Measurements from ENCODE around the gene C1QTNF12.

The C1QTNF12 gene

GRCh38 chr1:1210726-1211540 lies 35.6 kb downstream of the C1QTNF12 start:
- no peak for DNase-seq

- DNase-seq: no peak
Observed at GRCh38 chr1:1208713-1209433, 37.6 kb downstream of the C1QTNF12 start.

GRCh38 chr1:1207571-1207892 lies 39.0 kb downstream of the C1QTNF12 start:
- DNase-seq: no peak

GRCh38 chr1:1206966-1207531 lies 39.5 kb downstream of the C1QTNF12 start:
- DNase-seq: no peak

- no peak for DNase-seq
Observed at GRCh38 chr1:1206376-1206965, 40.1 kb downstream of the C1QTNF12 start, which contains the start of gene TNFRSF18. Gene TNFRSF18, minus strand, starts transcription at chr1:1206592. Its CDS starts 21 bp downstream, at chr1:1206571.

- DNase-seq: no peak
Observed at GRCh38 chr1:1205769-1206375, 40.6 kb downstream of the C1QTNF12 start.

- DNase-seq: no peak
Observed at GRCh38 chr1:1204998-1205768, 41.3 kb downstream of the C1QTNF12 start.

- no peak for DNase-seq
Observed at GRCh38 chr1:1204425-1204920, 42.0 kb downstream of the C1QTNF12 start.

- no peak for DNase-seq
Observed at GRCh38 chr1:1203561-1204424, 42.7 kb downstream of the C1QTNF12 start.

GRCh38 chr1:1202831-1203560 lies 43.5 kb downstream of the C1QTNF12 start:
- no peak for DNase-seq

GRCh38 chr1:1200876-1201810 lies 45.4 kb downstream of the C1QTNF12 start:
- DNase-seq: no peak

GRCh38 chr1:1199961-1200875 lies 46.3 kb downstream of the C1QTNF12 start:
- DNase-seq: no peak

- DNase-seq: no peak
Observed at GRCh38 chr1:1199141-1199960, 47.2 kb downstream of the C1QTNF12 start.

GRCh38 chr1:1198423-1199140 lies 47.9 kb downstream of the C1QTNF12 start:
- DNase-seq: no peak

GRCh38 chr1:1197551-1198422 lies 48.7 kb downstream of the C1QTNF12 start:
- no peak for DNase-seq

GRCh38 chr1:1197188-1197500 lies 49.4 kb downstream of the C1QTNF12 start:
- no peak for DNase-seq

Data from NCI-H524 treated with DMSO at 0.1 percent for 48 hours (cell line).